ENCODE measurements around the gene TRABD2B. TPM values are rescaled to one million over a fixed set of nuclear protein-coding genes. Genes with fewer than 3 reads are reported as not detected.

Gene TRABD2B
- total RNA-seq, 2 donors from 2014 or later: 3.1 to 8.1 TPM

- H3K4me1 ChIP-seq: peaks cover 0 to 21% of the 10 kb centered on the region in 2 donors
- DNase-seq (ENCODE audit: low spot score): no peak
- TF ChIP-seq, protein P1, sequence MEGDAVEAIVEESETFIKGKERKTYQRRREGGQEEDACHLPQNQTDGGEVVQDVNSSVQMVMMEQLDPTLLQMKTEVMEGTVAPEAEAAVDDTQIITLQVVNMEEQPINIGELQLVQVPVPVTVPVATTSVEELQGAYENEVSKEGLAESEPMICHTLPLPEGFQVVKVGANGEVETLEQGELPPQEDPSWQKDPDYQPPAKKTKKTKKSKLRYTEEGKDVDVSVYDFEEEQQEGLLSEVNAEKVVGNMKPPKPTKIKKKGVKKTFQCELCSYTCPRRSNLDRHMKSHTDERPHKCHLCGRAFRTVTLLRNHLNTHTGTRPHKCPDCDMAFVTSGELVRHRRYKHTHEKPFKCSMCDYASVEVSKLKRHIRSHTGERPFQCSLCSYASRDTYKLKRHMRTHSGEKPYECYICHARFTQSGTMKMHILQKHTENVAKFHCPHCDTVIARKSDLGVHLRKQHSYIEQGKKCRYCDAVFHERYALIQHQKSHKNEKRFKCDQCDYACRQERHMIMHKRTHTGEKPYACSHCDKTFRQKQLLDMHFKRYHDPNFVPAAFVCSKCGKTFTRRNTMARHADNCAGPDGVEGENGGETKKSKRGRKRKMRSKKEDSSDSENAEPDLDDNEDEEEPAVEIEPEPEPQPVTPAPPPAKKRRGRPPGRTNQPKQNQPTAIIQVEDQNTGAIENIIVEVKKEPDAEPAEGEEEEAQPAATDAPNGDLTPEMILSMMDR (IDR thresholded peaks at IDR 0.05): no peak
- H3K27ac ChIP-seq: no peak overlapping the region
- no peaks in the 10 kb centered on the region for H3K36me3 ChIP-seq
- H3K9me3 ChIP-seq: no peaks in the 10 kb centered on the region
- no peaks in the 10 kb centered on the region for H3K27me3 ChIP-seq
- H3K4me3 ChIP-seq: no peak overlapping the region
Measured at GRCh38 chr1:47999097-47999496, 1.9 kb upstream of the TRABD2B start.

DNA sequence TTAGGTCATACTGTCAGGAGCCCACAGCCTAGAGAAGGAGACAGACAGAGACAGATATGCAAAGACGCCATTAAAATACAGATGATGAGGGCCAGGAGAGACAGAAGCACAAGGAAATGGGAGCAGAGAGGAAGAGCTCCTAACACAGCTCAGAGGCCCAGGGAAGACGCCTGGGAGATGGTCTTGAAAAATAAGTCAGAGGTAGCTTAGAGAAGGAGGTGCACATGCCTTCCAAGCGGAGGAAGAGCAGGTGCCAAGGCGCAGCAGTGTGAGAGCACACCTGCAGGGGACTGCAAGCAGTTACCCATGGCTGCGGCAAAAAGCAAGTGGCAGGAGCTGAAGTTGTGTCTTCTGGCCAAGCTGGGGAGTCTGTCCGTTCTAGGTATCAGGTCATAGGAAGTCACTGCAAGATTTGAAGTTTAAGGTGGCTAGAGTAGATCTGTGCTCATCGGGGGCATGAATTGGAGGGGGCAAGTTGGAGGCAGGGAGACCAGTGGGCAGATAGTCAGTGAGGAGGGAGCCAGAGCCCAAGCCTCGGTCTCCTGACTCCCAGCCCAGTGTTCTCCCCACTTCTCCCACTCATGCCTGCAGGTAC is 1.3 kb upstream of the TRABD2B start:
- TF ChIP-seq, protein P1 (IDR thresholded peaks at IDR 0.05): no peak
- Histone ChIP-seq H3K36me3 (no peaks in the 10 kb centered on the region), H3K4me3 (no peak overlapping the region), H3K27me3 (no peaks in the 10 kb centered on the region), H3K4me1 (peaks cover 0 to 25% of the 10 kb centered on the region in 2 donors), H3K9me3 (no peaks in the 10 kb centered on the region), H3K27ac (no peak overlapping the region)
- no peak for DNase-seq (ENCODE audit: low spot score)

- TF ChIP-seq, protein P1 (IDR thresholded peaks at IDR 0.05): no peak
- H3K27ac ChIP-seq: peak overlapping the region; percentile 90 to 97
- peak overlapping the region; percentile 71 to 82 for H3K4me3 ChIP-seq
- H3K27me3 ChIP-seq: no peaks in the 10 kb centered on the region
- no peaks in the 10 kb centered on the region for H3K36me3 ChIP-seq
- no peaks in the 10 kb centered on the region for H3K9me3 ChIP-seq
- no peak for DNase-seq (ENCODE audit: low spot score)
- peaks cover 0 to 44% of the 10 kb centered on the region in 2 donors for H3K4me1 ChIP-seq
Measured at GRCh38 chr1:47996406-47997226, 569 bp downstream of the TRABD2B start.

GRCh38 chr1:47996060-47996405 is 1.2 kb downstream of the TRABD2B start:
- H3K4me3 ChIP-seq: peak overlapping the region; percentile 71 to 82
- TF ChIP-seq, protein P1 (IDR thresholded peaks at IDR 0.05): no peak
- H3K9me3 ChIP-seq: no peaks in the 10 kb centered on the region
- H3K4me1 ChIP-seq: peaks cover 0 to 50% of the 10 kb centered on the region in 2 donors
- no peaks in the 10 kb centered on the region for H3K27me3 ChIP-seq
- H3K36me3 ChIP-seq: no peaks in the 10 kb centered on the region
- peak overlapping the region; percentile 90 to 97 for H3K27ac ChIP-seq
- DNase-seq (ENCODE audit: low spot score): no peak

DNA sequence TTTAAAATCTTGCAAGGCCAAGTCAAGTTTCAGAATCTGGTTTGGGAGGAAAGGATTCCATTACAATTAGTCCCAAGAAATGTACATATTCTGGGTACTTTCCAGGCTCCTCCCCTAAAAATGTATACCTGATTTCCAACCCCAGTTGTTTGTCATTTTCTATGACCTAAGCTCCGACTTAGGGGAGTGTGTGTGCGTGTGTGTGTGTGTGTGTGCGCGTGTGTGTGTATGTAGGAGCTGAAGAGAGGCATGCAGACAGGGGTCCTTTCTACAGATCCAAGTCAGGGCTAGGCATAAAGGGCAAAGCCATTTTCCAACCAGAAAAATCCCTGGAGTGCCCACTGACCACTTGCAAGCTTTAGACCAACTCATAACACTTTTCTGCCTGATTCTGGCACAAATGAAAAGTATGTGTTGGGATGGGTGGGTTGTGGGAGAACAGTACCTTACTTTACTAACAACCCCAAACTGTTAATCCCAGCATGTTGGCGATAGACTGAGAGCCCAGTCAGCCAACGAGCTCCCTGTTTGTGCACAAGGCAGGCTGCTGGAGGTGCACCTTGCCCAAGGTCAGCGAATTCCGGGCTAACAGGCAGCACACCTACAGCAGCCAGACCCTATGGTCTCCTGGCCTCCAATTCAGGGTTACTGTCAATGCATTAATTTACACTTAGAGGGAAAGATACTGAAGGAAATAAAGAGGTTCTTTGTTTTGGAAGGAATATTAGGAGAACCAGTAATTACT is 1.7 kb downstream of the TRABD2B start:
- TF ChIP-seq, protein P1 (IDR thresholded peaks at IDR 0.05): no peak
- H3K4me1 ChIP-seq: peaks cover 0 to 51% of the 10 kb centered on the region in 2 donors
- no peak for DNase-seq (ENCODE audit: low spot score)
- H3K27ac ChIP-seq: peak overlapping the region; percentile 90 to 97
- no peaks in the 10 kb centered on the region for H3K27me3 ChIP-seq
- H3K9me3 ChIP-seq: no peaks in the 10 kb centered on the region
- peak overlapping the region; percentile 71 to 82 for H3K4me3 ChIP-seq
- H3K36me3 ChIP-seq: no peaks in the 10 kb centered on the region
